HEK293T (cell line): ENCODE data around the gene CRTAC1.
A peak's percentile ranks its signal among the peaks of the same experiment; 100 is the strongest.

Experiments used
- CTCF ChIA-PET: fragments of 350-600 bp; formaldehyde crosslinking; extraction: SDS; loops from one replicate; lab custom pipeline; 2021; ENCODE audit warnings: antibody characterized with exemption, inconsistent platforms; lab: Yijun Ruan, JAX
- POLR2A ChIA-PET: fragments of 350-600 bp; formaldehyde crosslinking; extraction: SDS; loops from one replicate; lab custom pipeline; 2020; ENCODE audit warnings: antibody characterized with exemption, inconsistent platforms; lab: Yijun Ruan, JAX
- DNase-seq: peaks from one replicate; pipeline ENCODE4 v3.0.0; 2012; ENCODE audit warnings: mixed read lengths; ENCODE audit errors: extremely low spot score
- ARNT ChIP-seq: fragments of 450-650 bp; IDR thresholded peaks from 2 replicates; pipeline ENCODE4 v1.6.1; 2017; ENCODE audit warnings: mild to moderate bottlenecking
- BHLHE40 ChIP-seq: fragments of 450-650 bp; IDR thresholded peaks from 2 replicates; pipeline ENCODE4 v1.6.1; 2016; ENCODE audit warnings: mild to moderate bottlenecking, moderate library complexity, borderline replicate concordance
- CTBP1 ChIP-seq: fragments of 450-650 bp; IDR thresholded peaks from 2 replicates; pipeline ENCODE4 v1.6.1; 2016; ENCODE audit warnings: borderline replicate concordance
- ELF4 ChIP-seq: fragments of 450-650 bp; IDR thresholded peaks from 2 replicates; pipeline ENCODE4 v1.6.1; 2017; ENCODE audit warnings: antibody characterized with exemption
- FOXA1 ChIP-seq: fragments of 450-650 bp; IDR thresholded peaks from 2 replicates; pipeline ENCODE4 v1.6.1; 2016; ENCODE audit warnings: mild to moderate bottlenecking
- FOXK2 ChIP-seq: fragments of 450-650 bp; IDR thresholded peaks from 2 replicates; pipeline ENCODE4 v1.6.1; 2016; ENCODE audit warnings: mild to moderate bottlenecking
- FOXM1 ChIP-seq: fragments of 450-650 bp; IDR thresholded peaks from 2 replicates; pipeline ENCODE4 v1.6.1; 2017; ENCODE audit warnings: mild to moderate bottlenecking, borderline replicate concordance
- HDGF ChIP-seq: fragments of 450-650 bp; IDR thresholded peaks from 2 replicates; pipeline ENCODE4 v1.6.1; 2017; ENCODE audit warnings: antibody characterized with exemption, borderline replicate concordance
- L3MBTL2 ChIP-seq: fragments of 450-650 bp; conservative IDR thresholded peaks from 2 replicates; pipeline ENCODE4 v1.6.1; 2016; ENCODE audit warnings: mild to moderate bottlenecking
- LEF1 ChIP-seq: fragments of 450-650 bp; IDR thresholded peaks from 2 replicates; pipeline ENCODE4 v1.6.1; 2017; ENCODE audit warnings: mild to moderate bottlenecking, borderline replicate concordance
- NFRKB ChIP-seq: fragments of 450-650 bp; IDR thresholded peaks from 2 replicates; pipeline ENCODE4 v1.6.1; 2016; ENCODE audit warnings: mild to moderate bottlenecking, moderate library complexity
- SP1 ChIP-seq: fragments of 450-650 bp; IDR thresholded peaks from 2 replicates; pipeline ENCODE4 v1.6.1; 2017
- SUZ12 ChIP-seq: fragments of 450-650 bp; IDR thresholded peaks from 2 replicates; pipeline ENCODE4 v1.6.1; 2016; ENCODE audit warnings: mild to moderate bottlenecking
- TARDBP ChIP-seq: fragments of 450-650 bp; IDR thresholded peaks from 2 replicates; pipeline ENCODE4 v1.6.1; 2016
- ZNF384 ChIP-seq: fragments of 450-650 bp; IDR thresholded peaks from 2 replicates; pipeline ENCODE4 v1.6.1; 2016
- TF ChIP-seq, protein P1 (sequence below): fragments of 450-650 bp; IDR thresholded peaks from 2 replicates; pipeline ENCODE4 v1.6.1; 2016

Gene CRTAC1

GRCh38 chr10:97916586-97916985 lies 113.8 kb downstream of the CRTAC1 start:
- ChIA-PET CTCF (interaction anchor here (0.6 to 0.7 kb wide), 4 partner anchors 119 to 129 kb away, joined by 3 to 4 read pairs (median 4); no protein-coding TSS in a partner anchor), POLR2A (no interaction called here)
- no peak for DNase-seq
- TF ChIP-seq L3MBTL2 (no peak), ZNF384 (no peak), BHLHE40 (no peak)

DNA sequence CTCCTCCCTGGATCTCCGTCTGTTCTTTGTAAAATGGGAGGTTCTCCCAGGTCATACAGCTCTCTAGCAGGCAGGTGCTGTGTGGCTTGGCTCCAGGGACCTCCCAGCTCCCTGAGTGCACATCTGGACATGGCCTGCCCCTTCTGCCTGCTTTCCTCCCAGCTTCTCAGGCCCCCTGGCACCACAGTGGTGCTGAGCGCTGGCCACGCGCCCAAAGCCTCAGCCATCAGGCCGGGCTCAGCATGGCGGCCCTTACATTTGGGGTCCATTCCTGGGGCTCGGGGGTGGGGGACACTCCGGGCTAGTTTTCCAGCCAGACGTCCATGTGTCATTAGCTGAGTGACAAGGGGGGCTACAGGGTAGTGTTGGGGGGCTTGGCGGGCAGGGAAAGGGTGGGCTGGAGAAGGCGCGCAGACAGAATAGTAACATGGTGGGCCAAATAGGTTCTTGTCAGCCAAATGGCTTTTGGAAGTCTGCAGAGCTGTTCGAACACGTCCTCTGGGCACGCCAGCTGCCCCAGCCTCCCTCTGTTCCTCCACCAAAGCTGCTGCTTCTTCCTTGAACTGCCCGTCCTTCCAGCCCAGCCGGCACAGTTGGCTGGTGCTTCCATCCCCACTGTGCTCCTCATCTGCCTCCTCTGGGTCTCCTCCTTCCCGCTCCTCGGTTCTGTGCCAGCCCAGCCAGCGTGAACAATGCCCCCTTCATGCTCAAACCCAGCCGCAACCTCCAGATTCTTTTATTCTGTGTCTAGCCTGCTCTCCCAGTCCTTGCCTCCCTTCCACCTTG lies 114.9 kb downstream of the CRTAC1 start:
- ChIA-PET CTCF (interaction anchor here (0.6 to 2.7 kb wide), 12 partner anchors 8 to 256 kb away, joined by 3 to 45 read pairs (median 5); no protein-coding TSS in a partner anchor), POLR2A (interaction anchor here (1.0 kb wide), 1 partner anchor 127 kb away, joined by 5 read pairs; no protein-coding TSS in a partner anchor)
- no peak for DNase-seq
- TF ChIP-seq HDGF (no peak), NFRKB (no peak), ZNF384 (no peak), FOXK2 (no peak), SP1 (no peak), ARNT (no peak)

DNA sequence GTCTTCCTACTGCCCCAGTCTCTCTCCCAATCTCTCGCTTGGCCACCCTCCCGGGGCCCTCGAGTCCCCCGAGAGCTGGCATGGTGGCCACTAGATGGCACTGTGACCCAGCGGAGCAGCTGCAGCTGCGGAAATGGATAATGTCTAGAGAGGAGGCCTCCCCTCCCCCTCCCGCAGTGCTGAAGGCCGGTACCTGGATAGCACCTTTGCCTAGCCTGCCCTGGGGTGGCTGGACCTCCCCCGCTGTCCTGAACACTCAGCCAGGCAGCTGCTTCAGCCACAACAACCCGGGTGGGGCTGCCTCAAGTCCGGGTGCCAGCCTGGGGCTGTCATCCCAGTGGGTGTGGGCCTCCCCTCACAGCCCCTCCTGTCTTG lies 115.6 kb downstream of the CRTAC1 start:
- TF ChIP-seq CTBP1 (no peak), NFRKB (no peak), L3MBTL2 (no peak), FOXK2 (no peak), ELF4 (no peak), SP1 (no peak), FOXA1 (no peak), HDGF (no peak)
- peak; percentile 89 for DNase-seq
- POLR2A ChIA-PET = interaction anchor here (1.0 kb wide), 1 partner anchor 128 kb away, joined by 5 read pairs; no protein-coding TSS in a partner anchor
- CTCF ChIA-PET = interaction anchor here (0.6 to 2.7 kb wide), 13 partner anchors 9 to 256 kb away, joined by 3 to 45 read pairs (median 5); no protein-coding TSS in a partner anchor

GRCh38 chr10:97914171-97914836 lies 116.1 kb downstream of the CRTAC1 start:
- TF ChIP-seq SUZ12 (no peak), ZNF384 (no peak), TARDBP (no peak)
- ChIA-PET CTCF (interaction anchor here (0.6 to 2.7 kb wide), 10 partner anchors 10 to 136 kb away, joined by 3 to 45 read pairs (median 6); no protein-coding TSS in a partner anchor), POLR2A (no interaction called here)
- no peak for DNase-seq

GRCh38 chr10:97913614-97914013 lies 116.8 kb downstream of the CRTAC1 start:
- DNase-seq = no peak
- TF ChIP-seq ARNT (no peak), LEF1 (no peak), CTBP1 (no peak), ZNF384 (no peak), ELF4 (no peak)
- TF ChIP-seq, protein P1, sequence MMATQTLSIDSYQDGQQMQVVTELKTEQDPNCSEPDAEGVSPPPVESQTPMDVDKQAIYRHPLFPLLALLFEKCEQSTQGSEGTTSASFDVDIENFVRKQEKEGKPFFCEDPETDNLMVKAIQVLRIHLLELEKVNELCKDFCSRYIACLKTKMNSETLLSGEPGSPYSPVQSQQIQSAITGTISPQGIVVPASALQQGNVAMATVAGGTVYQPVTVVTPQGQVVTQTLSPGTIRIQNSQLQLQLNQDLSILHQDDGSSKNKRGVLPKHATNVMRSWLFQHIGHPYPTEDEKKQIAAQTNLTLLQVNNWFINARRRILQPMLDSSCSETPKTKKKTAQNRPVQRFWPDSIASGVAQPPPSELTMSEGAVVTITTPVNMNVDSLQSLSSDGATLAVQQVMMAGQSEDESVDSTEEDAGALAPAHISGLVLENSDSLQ = no peak
- ChIA-PET POLR2A (no interaction called here), CTCF (interaction anchor here (2.4 to 2.7 kb wide), 2 partner anchors 114 to 128 kb away, joined by 11 to 45 read pairs; no protein-coding TSS in a partner anchor)

- ChIA-PET CTCF (interaction anchor here (2.7 kb wide), 1 partner anchor 129 kb away, joined by 45 read pairs; no protein-coding TSS in a partner anchor), POLR2A (no interaction called here)
- TF ChIP-seq FOXM1 = no peak
- TF ChIP-seq FOXK2 = no peak
- no peak for TF ChIP-seq SP1
- no peak for TF ChIP-seq SUZ12
- TF ChIP-seq LEF1 = no peak
- no peak for TF ChIP-seq ELF4
- no peak for TF ChIP-seq BHLHE40
- no peak for TF ChIP-seq FOXA1
- no peak for TF ChIP-seq CTBP1
- TF ChIP-seq TARDBP = no peak
- no peak for TF ChIP-seq ZNF384
- DNase-seq = no peak
Observed at GRCh38 chr10:97913193-97913592, 117.2 kb downstream of the CRTAC1 start.

GRCh38 chr10:97911217-97911616 lies 119.2 kb downstream of the CRTAC1 start:
- TF ChIP-seq BHLHE40 (no peak), HDGF (no peak), TARDBP (no peak), NFRKB (no peak), FOXM1 (no peak), FOXA1 (no peak), L3MBTL2 (no peak), FOXK2 (no peak), CTBP1 (no peak), LEF1 (no peak)
- TF ChIP-seq, protein P1 = no peak
- ChIA-PET CTCF (interaction anchor here (0.7 to 2.6 kb wide), 3 partner anchors 117 to 135 kb away, joined by 3 to 17 read pairs (median 4); no protein-coding TSS in a partner anchor), POLR2A (no interaction called here)
- DNase-seq = no peak
